SK-N-SH treated with all-trans-retinoic acid at 6 μM for 48 hours (cell line): Measurements from ENCODE around the gene LDB2.

ENCODE experiments used
- ATAC-seq: fragments of 200-7000 bp; cut with Tn5 transposase; 3 replicates; pipeline ENCODE4 v1.9.1; 2020; ENCODE audit warnings: mild to moderate bottlenecking, moderate library complexity
- ARNTL ChIP-seq: fragments of 450-650 bp; formaldehyde crosslinking; IDR thresholded peaks from 2 replicates; pipeline ENCODE4 v1.5.0; 2020; ENCODE audit warnings: low read depth, mild to moderate bottlenecking, moderate library complexity, borderline replicate concordance
- BACH2 ChIP-seq: fragments of 250-450 bp; sonication (Bioruptor Pico); IDR thresholded peaks from 2 replicates; pipeline ENCODE4 v1.9.0; 2021; ENCODE audit warnings: mild to moderate bottlenecking, borderline replicate concordance
- CSDC2 ChIP-seq: fragments of 250-450 bp; sonication (Bioruptor Pico); IDR thresholded peaks from 2 replicates; pipeline ENCODE4 v1.5.0; 2020; ENCODE audit warnings: mild to moderate bottlenecking, moderate library complexity
- CSRNP3 ChIP-seq: fragments of 250-450 bp; sonication (Bioruptor Pico); IDR thresholded peaks from 2 replicates; pipeline ENCODE4 v1.5.1; 2021; ENCODE audit warnings: mild to moderate bottlenecking, moderate library complexity
- ESRRG ChIP-seq: fragments of 250-450 bp; sonication (Bioruptor Pico); IDR thresholded peaks from 2 replicates; pipeline ENCODE4 v1.6.1; 2021; ENCODE audit warnings: mild to moderate bottlenecking
- GLIS3 ChIP-seq: fragments of 250-450 bp; sonication (Bioruptor Pico); IDR thresholded peaks from 2 replicates; pipeline ENCODE4 v1.5.0; 2020; ENCODE audit warnings: mild to moderate bottlenecking, moderate library complexity
- ISL1 ChIP-seq: fragments of 250-450 bp; sonication (Bioruptor Pico); IDR thresholded peaks from 2 replicates; pipeline ENCODE4 v2.1.2; 2022; ENCODE audit warnings: mild to moderate bottlenecking, moderate library complexity
- OSR1 ChIP-seq: fragments of 250-450 bp; sonication (Bioruptor Pico); IDR thresholded peaks from 2 replicates; pipeline ENCODE4 v1.8.0; 2022; ENCODE audit warnings: moderate library complexity, mild to moderate bottlenecking, inconsistent platforms
- POU6F1 ChIP-seq: fragments of 250-450 bp; sonication (Bioruptor Pico); IDR thresholded peaks from 2 replicates; pipeline ENCODE4 v1.8.0; 2021; ENCODE audit warnings: low read depth, mild to moderate bottlenecking, moderate library complexity, borderline replicate concordance
- PPARA ChIP-seq: fragments of 250-450 bp; sonication (Bioruptor Pico); IDR thresholded peaks from 2 replicates; pipeline ENCODE4 v1.5.0; 2020; ENCODE audit warnings: mild to moderate bottlenecking, borderline replicate concordance
- RARB ChIP-seq: fragments of 250-450 bp; sonication (Bioruptor Pico); IDR thresholded peaks from 2 replicates; pipeline ENCODE4 v1.8.0; 2021; ENCODE audit warnings: mild to moderate bottlenecking, moderate library complexity
- SNAI2 ChIP-seq: fragments of 250-450 bp; sonication (Bioruptor Pico); IDR thresholded peaks from 2 replicates; pipeline ENCODE4 v1.5.0; 2020; ENCODE audit warnings: mild to moderate bottlenecking, moderate library complexity
- TCF4 ChIP-seq: fragments of 250-450 bp; sonication (Bioruptor Pico); IDR thresholded peaks from 2 replicates; pipeline ENCODE4 v1.8.0; 2021; ENCODE audit warnings: mild to moderate bottlenecking, moderate library complexity, borderline replicate concordance
- TOX ChIP-seq: fragments of 250-450 bp; sonication (Bioruptor Pico); IDR thresholded peaks from 2 replicates; pipeline ENCODE4 v1.8.0; 2021; ENCODE audit warnings: mild to moderate bottlenecking, moderate library complexity, borderline replicate concordance
- ZC3H10 ChIP-seq: fragments of 250-450 bp; sonication (Bioruptor Pico); IDR thresholded peaks from 2 replicates; pipeline ENCODE4 v1.5.1; 2021; ENCODE audit warnings: mild to moderate bottlenecking, moderate library complexity
- ZFP3 ChIP-seq: fragments of 250-450 bp; sonication (Bioruptor Pico); IDR thresholded peaks from 2 replicates; pipeline ENCODE4 v1.5.0; 2020; ENCODE audit warnings: mild to moderate bottlenecking, moderate library complexity
- ZFP30 ChIP-seq: fragments of 450-650 bp; formaldehyde crosslinking; IDR thresholded peaks from 2 replicates; pipeline ENCODE4 v1.5.0; 2022; ENCODE audit warnings: mild to moderate bottlenecking, moderate library complexity
- ZNF565 ChIP-seq: fragments of 450-650 bp; formaldehyde crosslinking; conservative IDR thresholded peaks from 2 replicates; pipeline ENCODE4 v1.5.0; 2020; ENCODE audit warnings: low read depth, mild to moderate bottlenecking, moderate library complexity
- ZNF8 ChIP-seq: fragments of 450-650 bp; formaldehyde crosslinking; IDR thresholded peaks from 2 replicates; pipeline ENCODE4 v1.5.0; 2020; ENCODE audit warnings: mild to moderate bottlenecking, moderate library complexity
- TF ChIP-seq, protein P1 (sequence below): fragments of 250-450 bp; sonication (Bioruptor Pico); IDR thresholded peaks from 2 replicates; pipeline ENCODE4 v1.5.0; 2020; ENCODE audit warnings: mild to moderate bottlenecking, moderate library complexity
- TF ChIP-seq, protein P2 (sequence below): fragments of 250-450 bp; sonication (Bioruptor Pico); IDR thresholded peaks from 2 replicates; pipeline ENCODE4 v1.5.1; 2020; ENCODE audit warnings: low read depth, mild to moderate bottlenecking, moderate library complexity

The LDB2 gene

DNA sequence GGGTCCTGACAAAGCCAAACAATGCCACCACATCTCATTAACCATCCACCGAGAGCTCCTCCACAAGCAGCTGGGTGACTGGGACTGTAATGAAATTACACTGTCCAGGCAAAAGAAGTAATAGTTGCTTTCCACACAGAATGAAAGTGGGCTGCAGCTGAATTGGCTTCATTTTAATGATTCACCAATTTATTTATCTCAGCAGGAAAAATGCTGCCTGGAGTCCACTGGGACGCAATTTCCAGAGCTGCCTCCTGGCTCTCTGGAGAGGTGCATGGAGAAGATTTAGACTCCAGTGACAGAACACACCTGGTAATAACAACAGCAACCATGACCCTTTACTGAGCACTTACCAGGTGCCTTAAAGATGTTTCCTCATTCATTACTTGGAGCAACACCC is 226.7 kb downstream of the LDB2 start:
- no peak for TF ChIP-seq ZNF8 (CRISPR knock-in tag)
- TF ChIP-seq, protein P1, sequence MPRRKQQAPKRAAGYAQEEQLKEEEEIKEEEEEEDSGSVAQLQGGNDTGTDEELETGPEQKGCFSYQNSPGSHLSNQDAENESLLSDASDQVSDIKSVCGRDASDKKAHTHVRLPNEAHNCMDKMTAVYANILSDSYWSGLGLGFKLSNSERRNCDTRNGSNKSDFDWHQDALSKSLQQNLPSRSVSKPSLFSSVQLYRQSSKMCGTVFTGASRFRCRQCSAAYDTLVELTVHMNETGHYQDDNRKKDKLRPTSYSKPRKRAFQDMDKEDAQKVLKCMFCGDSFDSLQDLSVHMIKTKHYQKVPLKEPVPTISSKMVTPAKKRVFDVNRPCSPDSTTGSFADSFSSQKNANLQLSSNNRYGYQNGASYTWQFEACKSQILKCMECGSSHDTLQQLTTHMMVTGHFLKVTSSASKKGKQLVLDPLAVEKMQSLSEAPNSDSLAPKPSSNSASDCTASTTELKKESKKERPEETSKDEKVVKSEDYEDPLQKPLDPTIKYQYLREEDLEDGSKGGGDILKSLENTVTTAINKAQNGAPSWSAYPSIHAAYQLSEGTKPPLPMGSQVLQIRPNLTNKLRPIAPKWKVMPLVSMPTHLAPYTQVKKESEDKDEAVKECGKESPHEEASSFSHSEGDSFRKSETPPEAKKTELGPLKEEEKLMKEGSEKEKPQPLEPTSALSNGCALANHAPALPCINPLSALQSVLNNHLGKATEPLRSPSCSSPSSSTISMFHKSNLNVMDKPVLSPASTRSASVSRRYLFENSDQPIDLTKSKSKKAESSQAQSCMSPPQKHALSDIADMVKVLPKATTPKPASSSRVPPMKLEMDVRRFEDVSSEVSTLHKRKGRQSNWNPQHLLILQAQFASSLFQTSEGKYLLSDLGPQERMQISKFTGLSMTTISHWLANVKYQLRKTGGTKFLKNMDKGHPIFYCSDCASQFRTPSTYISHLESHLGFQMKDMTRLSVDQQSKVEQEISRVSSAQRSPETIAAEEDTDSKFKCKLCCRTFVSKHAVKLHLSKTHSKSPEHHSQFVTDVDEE (CRISPR knock-in tag): no peak
- TF ChIP-seq ZC3H10 (CRISPR knock-in tag): no peak
- TF ChIP-seq BACH2: no peak
- no peak for TF ChIP-seq OSR1 (CRISPR knock-in tag)
- no peak for TF ChIP-seq PPARA (CRISPR knock-in tag)
- no peak for TF ChIP-seq ZFP30 (CRISPR knock-in tag)
- TF ChIP-seq, protein P2, sequence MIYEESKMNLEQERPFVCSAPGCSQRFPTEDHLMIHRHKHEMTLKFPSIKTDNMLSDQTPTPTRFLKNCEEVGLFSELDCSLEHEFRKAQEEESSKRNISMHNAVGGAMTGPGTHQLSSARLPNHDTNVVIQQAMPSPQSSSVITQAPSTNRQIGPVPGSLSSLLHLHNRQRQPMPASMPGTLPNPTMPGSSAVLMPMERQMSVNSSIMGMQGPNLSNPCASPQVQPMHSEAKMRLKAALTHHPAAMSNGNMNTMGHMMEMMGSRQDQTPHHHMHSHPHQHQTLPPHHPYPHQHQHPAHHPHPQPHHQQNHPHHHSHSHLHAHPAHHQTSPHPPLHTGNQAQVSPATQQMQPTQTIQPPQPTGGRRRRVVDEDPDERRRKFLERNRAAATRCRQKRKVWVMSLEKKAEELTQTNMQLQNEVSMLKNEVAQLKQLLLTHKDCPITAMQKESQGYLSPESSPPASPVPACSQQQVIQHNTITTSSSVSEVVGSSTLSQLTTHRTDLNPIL (CRISPR knock-in tag): no peak
- TF ChIP-seq GLIS3 (CRISPR knock-in tag): no peak
- no peak for TF ChIP-seq RARB
- no peak for TF ChIP-seq POU6F1 (CRISPR knock-in tag)
- TF ChIP-seq SNAI2 (CRISPR knock-in tag): no peak
- no peak for TF ChIP-seq CSDC2
- no peak for TF ChIP-seq TCF4
- TF ChIP-seq ZNF565 (CRISPR knock-in tag): no peak
- no peak for TF ChIP-seq ESRRG
- no peak for TF ChIP-seq ISL1
- TF ChIP-seq TOX (CRISPR knock-in tag): no peak
- no peak for TF ChIP-seq CSRNP3
- ATAC-seq: no peak

GRCh38 chr4:16670727-16671126 is 227.7 kb downstream of the LDB2 start:
- ATAC-seq: no peak

More at GRCh38 chr4:16670727-16671126, 227.7 kb downstream of the LDB2 start:
- TF ChIP-seq ISL1 (no peak), BACH2 (no peak), ESRRG (no peak), ZNF8 (CRISPR knock-in tag) (no peak), ZFP3 (CRISPR knock-in tag) (no peak), OSR1 (CRISPR knock-in tag) (no peak), PPARA (CRISPR knock-in tag) (no peak), CSRNP3 (no peak), ARNTL (CRISPR knock-in tag) (no peak)
- TF ChIP-seq, protein P2 (CRISPR knock-in tag): no peak
- TF ChIP-seq, protein P1 (CRISPR knock-in tag): no peak
